ENCODE results near the gene SALL1. TPM values are rescaled to one million over a fixed set of nuclear protein-coding genes. Genes with fewer than 3 reads are reported as not detected.

Gene SALL1
- total and polyA plus RNA-seq, 2 of the 8 experiments (the other 6 are each of a cell fraction or from before 2014, with no cell fraction given): 33.7 to 56.8 TPM

DNA sequence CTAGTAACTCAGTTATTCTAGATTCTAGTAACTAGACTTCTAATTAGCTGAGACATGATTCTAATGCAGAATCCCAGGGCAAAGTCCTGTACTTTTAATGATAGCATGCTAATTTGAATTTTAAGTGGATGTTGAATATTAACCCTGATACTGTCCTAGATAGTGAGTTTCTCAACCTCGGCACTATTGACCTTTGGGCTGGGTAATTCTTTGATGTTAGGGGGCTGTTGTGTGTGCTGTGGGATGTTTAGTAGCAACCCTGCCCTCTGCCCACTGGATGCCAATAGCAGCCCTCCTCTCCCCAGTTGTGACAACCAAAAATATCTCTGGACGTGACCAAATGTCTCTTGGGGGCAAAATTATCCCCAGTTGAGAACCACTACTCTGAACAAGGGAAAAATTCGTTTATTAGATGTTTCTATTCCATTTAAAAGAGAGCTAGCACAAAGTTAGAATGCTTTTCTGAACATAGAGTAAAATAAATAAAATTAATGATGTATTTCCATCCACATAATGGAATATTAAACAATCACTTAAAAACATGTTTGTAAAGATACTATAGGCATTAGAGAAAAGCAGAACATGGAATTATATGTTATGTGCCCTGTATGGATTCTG is 30.2 kb downstream of the SALL1 start (continued):
- TF ChIP-seq, protein P1, sequence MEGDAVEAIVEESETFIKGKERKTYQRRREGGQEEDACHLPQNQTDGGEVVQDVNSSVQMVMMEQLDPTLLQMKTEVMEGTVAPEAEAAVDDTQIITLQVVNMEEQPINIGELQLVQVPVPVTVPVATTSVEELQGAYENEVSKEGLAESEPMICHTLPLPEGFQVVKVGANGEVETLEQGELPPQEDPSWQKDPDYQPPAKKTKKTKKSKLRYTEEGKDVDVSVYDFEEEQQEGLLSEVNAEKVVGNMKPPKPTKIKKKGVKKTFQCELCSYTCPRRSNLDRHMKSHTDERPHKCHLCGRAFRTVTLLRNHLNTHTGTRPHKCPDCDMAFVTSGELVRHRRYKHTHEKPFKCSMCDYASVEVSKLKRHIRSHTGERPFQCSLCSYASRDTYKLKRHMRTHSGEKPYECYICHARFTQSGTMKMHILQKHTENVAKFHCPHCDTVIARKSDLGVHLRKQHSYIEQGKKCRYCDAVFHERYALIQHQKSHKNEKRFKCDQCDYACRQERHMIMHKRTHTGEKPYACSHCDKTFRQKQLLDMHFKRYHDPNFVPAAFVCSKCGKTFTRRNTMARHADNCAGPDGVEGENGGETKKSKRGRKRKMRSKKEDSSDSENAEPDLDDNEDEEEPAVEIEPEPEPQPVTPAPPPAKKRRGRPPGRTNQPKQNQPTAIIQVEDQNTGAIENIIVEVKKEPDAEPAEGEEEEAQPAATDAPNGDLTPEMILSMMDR (IDR thresholded peaks at IDR 0.05; ENCODE audit: control extremely low read depth in 1 of 3, insufficient read depth in 1 of 3, low read depth in 1 of 3, low read length in 3 of 3): no peak
- TF ChIP-seq RBBP5 (IDR thresholded peaks at IDR 0.05; ENCODE audit: borderline replicate concordance, low read depth, low read length) (no peak), KDM5A (IDR thresholded peaks at IDR 0.05; ENCODE audit: low read length) (no peak), EZH2 (IDR thresholded peaks at IDR 0.05; ENCODE audit: low read depth, low read length, severe bottlenecking) (no peak)

All from H1 (cell line).